CD4-positive, alpha-beta T cell treated with Interleukin-2 at 100 ng/mL for 4 hours (primary cell): ENCODE results near the gene REG1A.

ENCODE experiments used
- DNase-seq: peaks from one replicate; pipeline ENCODE4 v3.0.0-alpha.2; 2020; ENCODE audit warnings: low spot score

REG1A gene

GRCh38 chr2:79128406-79128805 is 8.1 kb downstream of the REG1A start:
- no peak for DNase-seq

GRCh38 chr2:79129260-79129659 is 9.0 kb downstream of the REG1A start:
- no peak for DNase-seq

- DNase-seq: no peak
Measured at GRCh38 chr2:79129804-79130203, 9.5 kb downstream of the REG1A start.

GRCh38 chr2:79131687-79132086 is 11.4 kb downstream of the REG1A start:
- DNase-seq: no peak

GRCh38 chr2:79138385-79138784 is 18.1 kb downstream of the REG1A start:
- no peak for DNase-seq

- DNase-seq: no peak
Measured at GRCh38 chr2:79139423-79139822, 19.1 kb downstream of the REG1A start.

- DNase-seq: no peak
Measured at GRCh38 chr2:79155826-79156476, 35.7 kb downstream of the REG1A start.

- no peak for DNase-seq
Measured at GRCh38 chr2:79159030-79159429, 38.7 kb downstream of the REG1A start.

GRCh38 chr2:79159653-79160052 is 39.4 kb downstream of the REG1A start, which contains the start of gene REG3A:
Gene REG3A (minus strand): TSS chr2:79159753. CDS start chr2:79159405, 348 bp downstream.
- DNase-seq: no peak

- no peak for DNase-seq
Measured at GRCh38 chr2:79162132-79162531, 41.8 kb downstream of the REG1A start.

- DNase-seq: no peak
Measured at GRCh38 chr2:79162801-79163200, 42.5 kb downstream of the REG1A start.

- DNase-seq: no peak
Measured at GRCh38 chr2:79171348-79171958, 51.2 kb downstream of the REG1A start.
